GM12892 (cell line): ENCODE measurements around the gene ZWINT.

Experiments used
- POLR2A ChIP-seq: IDR thresholded peaks from 2 replicates; pipeline ENCODE4 v1.6.1; 2011; ENCODE audit warnings: low read depth, low read length, control low read depth
- POLR2AphosphoS5 ChIP-seq: IDR thresholded peaks from 2 replicates; pipeline ENCODE4 v1.6.1; 2011; ENCODE audit warnings: low read depth, low read length, control low read depth
- TAF1 ChIP-seq: IDR thresholded peaks from 2 replicates; pipeline ENCODE4 v1.6.1; 2011; ENCODE audit warnings: low read depth, mild to moderate bottlenecking, control low read depth, low read length, borderline replicate concordance

- TF ChIP-seq POLR2A (no peak), POLR2AphosphoS5 (no peak), TAF1 (no peak)
Observed at GRCh38 chr10:56327118-56327517, 33.9 kb downstream of the ZWINT start.
